H1 (cell line): ENCODE measurements around the gene TMIGD1.

Experiments used
- CHD2 ChIP-seq: IDR thresholded peaks from 2 replicates; pipeline ENCODE4 v1.6.1; 2012; ENCODE audit warnings: low read length, improper control_type of control experiment
- GABPA ChIP-seq: IDR thresholded peaks from 2 replicates; pipeline ENCODE4 v1.6.1; 2011; ENCODE audit warnings: mild to moderate bottlenecking, low read length, moderate library complexity, borderline replicate concordance; ENCODE audit not compliant: insufficient read depth
- GTF2F1 ChIP-seq: IDR thresholded peaks from 2 replicates; pipeline ENCODE4 v1.6.1; 2012; ENCODE audit warnings: low read depth, low read length, improper control_type of control experiment, borderline replicate concordance
- JUND ChIP-seq: IDR thresholded peaks from 2 replicates; pipeline ENCODE4 v1.6.1; 2011; ENCODE audit warnings: mild to moderate bottlenecking, improper control_type of control experiment, low read length
- KDM1A ChIP-seq: fragments of 200-600, 300-600 bp; sonication (generic); IDR thresholded peaks from 2 replicates; pipeline ENCODE4 v1.7.1; 2016; ENCODE audit warnings: mild to moderate bottlenecking, low read length, borderline replicate concordance
- RNF2 ChIP-seq: fragments of 200-900, 300-1000 bp; sonication (generic); IDR thresholded peaks from 2 replicates; pipeline ENCODE4 v1.7.1; 2016; ENCODE audit warnings: borderline replicate concordance, low read depth, mild to moderate bottlenecking, antibody characterized with exemption, low read length; ENCODE audit not compliant: poor library complexity, severe bottlenecking; ENCODE audit errors: missing control alignments
- TBP ChIP-seq: IDR thresholded peaks from 2 replicates; pipeline ENCODE4 v1.6.1; 2011; ENCODE audit warnings: low read depth, low read length, improper control_type of control experiment
- ZNF274 ChIP-seq: IDR thresholded peaks from 2 replicates; pipeline ENCODE4 v1.7.0; 2012; ENCODE audit warnings: low read length, borderline replicate concordance; ENCODE audit errors: extremely low read depth
- TF ChIP-seq, protein P1 (sequence below), 3 experiments: IDR thresholded peaks; 1 replicate in 2 of 3; 2 replicates in 1 of 3; pipeline versions ENCODE4 v1.5.1 to v1.6.1; 2011; ENCODE audit warnings: low read length in 3 of 3, mild to moderate bottlenecking in 3 of 3, inconsistent platforms in 2 of 3, low read depth in 1 of 3, moderate library complexity in 1 of 3; ENCODE audit not compliant: insufficient read depth in 1 of 3; ENCODE audit errors: control extremely low read depth in 1 of 3
- TF ChIP-seq, protein P2 (sequence below): IDR thresholded peaks from 2 replicates; pipeline ENCODE4 v1.6.1; 2012; ENCODE audit warnings: inconsistent platforms

DNA sequence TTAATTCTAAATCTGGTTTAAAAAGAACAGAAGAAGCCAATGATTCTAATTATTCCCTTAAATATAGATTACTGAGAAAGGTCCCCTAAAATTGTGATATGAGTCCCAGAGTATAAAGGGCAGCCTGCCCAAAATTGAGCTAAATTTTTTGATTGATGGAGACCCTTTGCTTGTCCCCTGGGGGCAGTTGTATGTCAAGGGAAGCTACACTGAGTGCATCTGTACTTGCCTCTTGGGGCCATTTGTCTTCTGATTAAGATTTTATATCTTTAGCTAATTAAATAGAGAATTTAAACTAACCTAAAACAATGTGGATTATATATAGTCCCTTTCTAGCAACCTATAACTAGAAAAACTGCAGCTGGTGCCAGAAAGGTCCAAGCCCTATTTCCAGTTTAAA, 54.7 kb downstream of the TMIGD1 start:
- no peak for TF ChIP-seq GTF2F1
- TF ChIP-seq, protein P1, sequence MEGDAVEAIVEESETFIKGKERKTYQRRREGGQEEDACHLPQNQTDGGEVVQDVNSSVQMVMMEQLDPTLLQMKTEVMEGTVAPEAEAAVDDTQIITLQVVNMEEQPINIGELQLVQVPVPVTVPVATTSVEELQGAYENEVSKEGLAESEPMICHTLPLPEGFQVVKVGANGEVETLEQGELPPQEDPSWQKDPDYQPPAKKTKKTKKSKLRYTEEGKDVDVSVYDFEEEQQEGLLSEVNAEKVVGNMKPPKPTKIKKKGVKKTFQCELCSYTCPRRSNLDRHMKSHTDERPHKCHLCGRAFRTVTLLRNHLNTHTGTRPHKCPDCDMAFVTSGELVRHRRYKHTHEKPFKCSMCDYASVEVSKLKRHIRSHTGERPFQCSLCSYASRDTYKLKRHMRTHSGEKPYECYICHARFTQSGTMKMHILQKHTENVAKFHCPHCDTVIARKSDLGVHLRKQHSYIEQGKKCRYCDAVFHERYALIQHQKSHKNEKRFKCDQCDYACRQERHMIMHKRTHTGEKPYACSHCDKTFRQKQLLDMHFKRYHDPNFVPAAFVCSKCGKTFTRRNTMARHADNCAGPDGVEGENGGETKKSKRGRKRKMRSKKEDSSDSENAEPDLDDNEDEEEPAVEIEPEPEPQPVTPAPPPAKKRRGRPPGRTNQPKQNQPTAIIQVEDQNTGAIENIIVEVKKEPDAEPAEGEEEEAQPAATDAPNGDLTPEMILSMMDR (IDR thresholded peaks at IDR 0.05; ENCODE audit: control extremely low read depth in 1 of 3, insufficient read depth in 1 of 3, low read depth in 1 of 3, low read length in 3 of 3): no peak
- no peak for TF ChIP-seq RNF2
- TF ChIP-seq CHD2: no peak
- no peak for TF ChIP-seq GABPA
- TF ChIP-seq, protein P2, sequence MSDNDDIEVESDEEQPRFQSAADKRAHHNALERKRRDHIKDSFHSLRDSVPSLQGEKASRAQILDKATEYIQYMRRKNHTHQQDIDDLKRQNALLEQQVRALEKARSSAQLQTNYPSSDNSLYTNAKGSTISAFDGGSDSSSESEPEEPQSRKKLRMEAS: no peak
- no peak for TF ChIP-seq KDM1A
- no peak for TF ChIP-seq TBP
- TF ChIP-seq JUND: no peak
- no peak for TF ChIP-seq ZNF274
